Stomach (tissue), 4 donors: Measurements from ENCODE around the gene EIF4E1B.

Experiments used
- CTCF ChIP-seq, 7 experiments: fragments of 450-650 bp in 4 of 7; fragments of 200-600 bp in 3 of 7; sonication (generic) in 3 of 7; IDR thresholded peaks; one replicate each; pipeline ENCODE4 v1.5.1; 2016 to 2019; ENCODE audit warnings: antibody characterized with exemption in 7 of 7, control low read depth in 2 of 7, mild to moderate bottlenecking in 1 of 7
- POLR2AphosphoS5 ChIP-seq, 3 donors: sonication (generic); formaldehyde crosslinking; IDR thresholded peaks; one replicate each; pipeline ENCODE4 v1.6.1; 2016; ENCODE audit warnings: antibody characterized with exemption in 3 of 3

DNA sequence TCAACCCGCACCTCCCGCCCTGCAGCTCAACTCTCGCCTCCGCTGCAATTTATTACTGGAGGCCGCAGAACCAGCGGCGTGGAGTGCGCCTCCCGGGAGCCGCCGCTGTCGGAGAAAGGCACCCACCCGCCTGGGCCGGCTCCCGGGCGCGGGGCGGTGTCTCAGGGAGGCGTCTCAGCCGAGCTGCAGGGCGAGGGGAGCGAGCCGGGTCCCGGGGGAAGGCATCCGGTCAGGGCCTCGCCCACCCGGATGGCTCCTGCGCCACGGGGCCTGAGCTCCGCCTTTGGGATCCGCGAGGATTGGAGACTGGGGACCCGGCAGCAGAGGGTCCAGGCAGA lies 49.7 kb downstream of the EIF4E1B start:
- TF ChIP-seq CTCF (IDR thresholded peaks at IDR 0.05), result no peak
- TF ChIP-seq POLR2AphosphoS5 (IDR thresholded peaks at IDR 0.05), result no peak
